Endothelial cell of umbilical vein (primary cell): ENCODE measurements around the gene SKAP1. TPM values are rescaled to one million over a fixed set of nuclear protein-coding genes. Genes with fewer than 3 reads are reported as not detected.

ENCODE experiments used
- BruUV-seq: library from RNA; stranded (reverse); fragments of 400-500 nt; replicated peaks from 2 replicates; lab custom pipeline; 2021; lab: Mats Ljungman, UMichigan
- CTCF ChIA-PET: fragments of 300-600, 350-600 bp; sonication (Branson Sonifier 250); formaldehyde crosslinking; loops from one replicate; lab custom pipeline; 2021; ENCODE audit warnings: antibody characterized with exemption, inconsistent platforms; lab: Charles Lee
- POLR2A ChIA-PET: fragments of 300-600, 350-600 bp; sonication (Branson Sonifier 250); formaldehyde crosslinking; loops from one replicate; lab custom pipeline; 2021; ENCODE audit warnings: antibody characterized with exemption, inconsistent platforms; lab: Charles Lee
- DNase-seq: peaks from one replicate; pipeline ENCODE4 v3.0.0-alpha.2; 2011; ENCODE audit warnings: low read depth, low spot score
- FAIRE-seq: peaks from 2 replicates; lab custom pipeline; 2011; peaks lifted over from hg19 to GRCh38; lab: Jason Lieb, UNC
- H2AFZ ChIP-seq: 2 replicates; pipeline ENCODE4 v1.6.0; 2012; ENCODE audit warnings: low read depth, low read length, control low read depth, inconsistent platforms
- H3K27ac ChIP-seq: 2 replicates; pipeline ENCODE4 v1.5.1; 2011; ENCODE audit warnings: low read depth, mild to moderate bottlenecking, control low read depth, low read length, moderate library complexity; ENCODE audit not compliant: insufficient read depth
- H3K27me3 ChIP-seq, 2 experiments: 2 replicates each; pipeline versions ENCODE4 v1.6.0 to v1.6.1; 2011; ENCODE audit warnings: low read length in 2 of 2, mixed read lengths in 1 of 2; ENCODE audit not compliant: control insufficient read depth in 2 of 2, insufficient read depth in 2 of 2
- H3K36me3 ChIP-seq, 2 experiments: 2 replicates in 1 of 2; 3 replicates in 1 of 2; pipeline ENCODE4 v1.5.1; 2011; ENCODE audit warnings: low read length in 2 of 2, mild to moderate bottlenecking in 1 of 2, moderate library complexity in 1 of 2; ENCODE audit not compliant: control insufficient read depth in 2 of 2, insufficient read depth in 2 of 2; ENCODE audit errors: extremely low read depth in 1 of 2
- H3K4me1 ChIP-seq: 3 replicates; pipeline ENCODE4 v1.5.1; 2011; ENCODE audit warnings: mild to moderate bottlenecking, low read length; ENCODE audit not compliant: control insufficient read depth, insufficient read depth; ENCODE audit errors: extremely low read depth
- H3K4me2 ChIP-seq: 2 replicates; pipeline ENCODE4 v1.6.1; 2011; ENCODE audit warnings: low read length, control low read depth, mixed read lengths; ENCODE audit not compliant: insufficient read depth
- H3K4me3 ChIP-seq, 3 experiments: fragments of 200-600 bp in 1 of 3; sonication (generic), shearing (Covaris generic) in 1 of 3; replicated peaks in 1 of 3; 2 replicates each; pipeline ENCODE4 v1.5.1; 2011 to 2016; ENCODE audit warnings: control low read depth in 3 of 3, low read length in 3 of 3, mild to moderate bottlenecking in 2 of 3, inconsistent platforms in 1 of 3, low read depth in 1 of 3, moderate library complexity in 1 of 3; ENCODE audit not compliant: insufficient read depth in 1 of 3
- H3K79me2 ChIP-seq: 2 replicates; pipeline ENCODE4 v1.6.0; 2012; ENCODE audit warnings: low read length, inconsistent platforms; ENCODE audit not compliant: control insufficient read depth, insufficient read depth
- H3K9ac ChIP-seq: replicated peaks from 2 replicates; pipeline ENCODE3; 2011; ENCODE audit warnings: low read length, control low read depth; ENCODE audit not compliant: insufficient read depth; ENCODE audit errors: extremely low read depth
- H3K9me1 ChIP-seq: replicated peaks from 3 replicates; pipeline ENCODE4 v1.6.0; 2011; ENCODE audit warnings: mild to moderate bottlenecking, low read length; ENCODE audit not compliant: control insufficient read depth, insufficient read depth; ENCODE audit errors: extremely low read depth
- H3K9me3 ChIP-seq: replicated peaks from 2 replicates; pipeline ENCODE4 v1.5.1; 2012; ENCODE audit warnings: low read length, inconsistent platforms; ENCODE audit not compliant: control insufficient read depth, insufficient read depth
- H4K20me1 ChIP-seq: replicated peaks from 2 replicates; pipeline ENCODE3; 2011; ENCODE audit warnings: mild to moderate bottlenecking, low read length; ENCODE audit not compliant: control insufficient read depth, insufficient read depth; ENCODE audit errors: extremely low read depth
- CTCF ChIP-seq, 2 donors: IDR thresholded peaks; 1 replicate in 1 of 2; 2 replicates in 1 of 2; pipeline ENCODE4 v1.5.1; 2011; ENCODE audit warnings: low read length in 2 of 2, mild to moderate bottlenecking in 2 of 2, moderate library complexity in 2 of 2, control low read depth in 1 of 2, inconsistent platforms in 1 of 2, low read depth in 1 of 2; ENCODE audit not compliant: insufficient read depth in 1 of 2; ENCODE audit errors: extremely low read depth in 1 of 2
- EZH2 ChIP-seq: IDR thresholded peaks from 2 replicates; pipeline ENCODE4 v1.6.1; 2012; ENCODE audit warnings: borderline replicate concordance, low read depth, mild to moderate bottlenecking, moderate library complexity, low read length, inconsistent platforms; ENCODE audit not compliant: severe bottlenecking
- FOS ChIP-seq: IDR thresholded peaks from 2 replicates; pipeline ENCODE4 v1.6.1; 2011; ENCODE audit warnings: mild to moderate bottlenecking, low read length, moderate library complexity, borderline replicate concordance; ENCODE audit not compliant: insufficient read depth
- GATA2 ChIP-seq: IDR thresholded peaks from 2 replicates; pipeline ENCODE4 v1.7.0; 2011; ENCODE audit warnings: low read depth, mild to moderate bottlenecking, moderate library complexity, mixed read lengths, low read length; ENCODE audit not compliant: insufficient read length, insufficient read depth
- JUN ChIP-seq: IDR thresholded peaks from 2 replicates; pipeline ENCODE4 v1.6.1; 2011; ENCODE audit warnings: borderline replicate concordance, low read depth; ENCODE audit not compliant: insufficient read length, insufficient read depth
- MAX ChIP-seq: IDR thresholded peaks from 2 replicates; pipeline ENCODE4 v1.6.1; 2011; ENCODE audit not compliant: insufficient read depth, insufficient read length
- MYC ChIP-seq: IDR thresholded peaks from one replicate; pipeline ENCODE4 v1.6.1; 2011; ENCODE audit warnings: mild to moderate bottlenecking, low read depth, low read length
- POLR2A ChIP-seq: IDR thresholded peaks from 2 replicates; pipeline ENCODE4 v1.6.1; 2012; ENCODE audit warnings: low read depth, mild to moderate bottlenecking, control low read depth, low read length
- POLR2AphosphoS5 ChIP-seq: IDR thresholded peaks from 2 replicates; pipeline ENCODE4 v1.6.1; 2012; ENCODE audit warnings: low read depth, mild to moderate bottlenecking, control low read depth, low read length, moderate library complexity; ENCODE audit not compliant: insufficient read depth
- dilution Hi-C: fragments of 300-500 bp; cut with MboI; formaldehyde crosslinking; loops from one replicate; pipeline ENCODE4 v1.15.0; 2019; ENCODE audit warnings: low sequenced_read_pairs; ENCODE audit not compliant: extremely low pct_ligation_motif_present
- intact Hi-C: fragments of 100-400 bp; cut with micrococcal nuclease; formaldehyde crosslinking; loops from one replicate; pipeline ENCODE4 v1.10.0; 2022
- polyA plus RNA-seq, 4 experiments: library from polyadenylated mRNA; depleted of rRNA in 3 of 4; stranded (reverse) in 3 of 4; unstranded in 1 of 4; fragments of >200 nt; gene quantifications; 2 replicates each; pipeline versions ENCODE4 v1.2.1 to v1.2.3, GENCODE V29; 2011 to 2012; ENCODE audit warnings: missing spikeins in 1 of 4
- total RNA-seq: library from RNA; stranded (reverse); gene quantifications from 2 replicates; pipeline ENCODE4 v1.2.3, GENCODE V29; 2021

SKAP1 gene
- total and polyA plus RNA-seq, 2 donors (not counting 3 experiments of a cell fraction or from before 2014, with no cell fraction given), result 0.75 TPM; not detected in 1

- dilution Hi-C loops, result no loop called here
- H3K4me3 ChIP-seq, result no peak overlapping the region
- intact Hi-C loops, result no loop called here
- ChIA-PET CTCF (interaction anchor here (0.7 to 3.4 kb wide), 7 partner anchors 10 to 42 kb away, joined by 3 to 23 read pairs (median 8); no protein-coding TSS in a partner anchor), POLR2A (no interaction called here)
- peak overlapping the region; percentile 77 for H2AFZ ChIP-seq
- H3K27me3 ChIP-seq, result no peaks in the 10 kb centered on the region
- peak overlapping the region; percentile 88 for H3K27ac ChIP-seq
- DNase-seq (no peak), FAIRE-seq (no peak)
- H3K79me2 ChIP-seq, result no peaks in the 10 kb centered on the region
- H3K9ac ChIP-seq, result no peak overlapping the region
- H3K4me1 ChIP-seq, result peaks cover 32% of the 10 kb centered on the region
- no peaks in the 10 kb centered on the region for H3K9me1 ChIP-seq
- no peaks in the 10 kb centered on the region for H3K9me3 ChIP-seq
- H3K4me2 ChIP-seq, result peak overlapping the region; percentile 97
- TF ChIP-seq FOS, result no peak
- no peak for TF ChIP-seq MYC
- TF ChIP-seq CTCF (IDR thresholded peaks at IDR 0.05; ENCODE audit: extremely low read depth in 1 of 2, insufficient read depth in 1 of 2, low read depth in 1 of 2, low read length in 2 of 2), result no peak
- no peak for TF ChIP-seq EZH2
- TF ChIP-seq GATA2, result no peak
- no peak for TF ChIP-seq POLR2AphosphoS5
- TF ChIP-seq JUN, result no peak
- no peak for TF ChIP-seq POLR2A
- TF ChIP-seq MAX, result no peak
- BruUV-seq, result no TSS peak
- H4K20me1 ChIP-seq, result no peaks in the 10 kb centered on the region
- H3K36me3 ChIP-seq, result no peaks in the 10 kb centered on the region
These were observed 135.8 kb downstream of the SKAP1 start for GRCh38 chr17:48294020-48294805.
